T1000 (cell line): Measurements from ENCODE around the gene LPP.

Source experiments
- DNase-seq: peaks from one replicate; lab custom pipeline; 2025; ENCODE audit warnings: mixed read lengths; lab: John Stamatoyannopoulos, UW

LPP gene

DNA sequence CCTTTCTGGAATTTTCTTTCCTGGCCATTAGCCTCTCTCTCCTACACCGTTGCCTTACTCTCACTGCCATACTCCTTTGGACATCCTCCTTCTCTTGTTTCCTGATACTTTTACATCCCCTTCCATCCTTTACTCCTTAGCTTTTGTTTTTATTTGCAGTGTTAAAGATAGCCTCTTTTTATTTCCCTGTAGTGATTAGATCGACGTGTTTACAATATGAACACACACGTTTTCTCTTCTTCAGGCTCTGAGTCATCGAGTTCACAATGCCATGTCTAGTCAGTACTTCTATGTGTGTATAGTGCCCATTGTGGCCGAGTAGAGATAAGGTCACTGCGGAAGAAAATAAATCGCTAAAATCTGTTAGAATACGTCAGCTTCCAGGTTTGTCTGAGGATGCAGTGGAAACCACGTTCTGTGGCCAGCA is 208.5 kb downstream of the LPP start:
- no peak for DNase-seq

DNA sequence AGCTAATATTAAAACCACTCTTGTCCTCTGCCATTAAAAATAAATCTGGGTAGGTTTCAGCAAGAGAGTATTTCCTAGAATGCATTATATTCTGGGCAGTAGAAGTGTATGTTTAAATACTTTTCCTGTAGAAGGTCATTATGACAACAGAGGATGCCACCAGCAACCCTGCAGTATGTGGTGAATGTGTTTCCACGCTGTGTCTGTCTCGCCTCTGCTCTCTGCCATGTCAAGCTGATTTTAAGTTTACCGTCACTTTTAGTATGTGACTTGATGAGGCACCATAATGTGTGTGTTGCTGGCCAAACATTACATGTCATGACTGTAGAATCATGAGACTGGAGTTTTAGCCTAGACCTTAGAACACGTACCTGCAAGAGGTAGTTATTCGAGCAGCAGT is 211.2 kb downstream of the LPP start:
- DNase-seq, result no peak

DNA sequence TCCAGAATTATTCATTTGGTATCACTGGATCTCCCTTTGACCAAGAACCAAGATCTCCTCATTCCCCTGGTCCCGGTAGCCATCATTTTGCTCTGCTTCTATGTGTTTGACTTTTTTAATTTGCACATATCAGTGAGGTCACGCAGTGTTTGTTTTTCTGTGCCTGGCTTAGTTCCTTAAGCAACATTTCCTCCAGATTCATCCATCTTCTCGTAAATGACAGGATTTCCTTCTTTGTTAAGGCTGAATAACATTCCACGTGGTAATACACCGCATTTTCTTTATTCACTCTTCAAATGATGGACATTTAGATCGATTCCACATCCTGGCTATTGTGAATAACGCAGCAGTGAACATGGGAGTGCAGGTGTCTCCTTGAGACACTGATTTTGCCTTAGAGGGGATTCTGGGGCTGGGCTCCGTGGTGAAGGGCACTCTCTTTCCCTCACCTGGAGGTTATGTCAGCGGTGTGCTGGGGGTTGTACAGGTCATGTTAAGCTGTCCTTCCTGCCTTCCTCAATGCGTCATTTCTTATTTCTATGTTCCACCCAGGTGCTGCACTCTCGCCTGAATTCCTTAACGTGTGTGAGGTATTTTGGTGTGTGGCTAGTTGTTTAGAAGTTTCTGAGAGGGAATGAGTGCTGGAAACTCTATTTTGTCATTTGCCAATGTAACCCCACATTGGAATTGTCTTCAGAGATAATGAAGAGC is 212.2 kb downstream of the LPP start:
- no peak for DNase-seq

DNA sequence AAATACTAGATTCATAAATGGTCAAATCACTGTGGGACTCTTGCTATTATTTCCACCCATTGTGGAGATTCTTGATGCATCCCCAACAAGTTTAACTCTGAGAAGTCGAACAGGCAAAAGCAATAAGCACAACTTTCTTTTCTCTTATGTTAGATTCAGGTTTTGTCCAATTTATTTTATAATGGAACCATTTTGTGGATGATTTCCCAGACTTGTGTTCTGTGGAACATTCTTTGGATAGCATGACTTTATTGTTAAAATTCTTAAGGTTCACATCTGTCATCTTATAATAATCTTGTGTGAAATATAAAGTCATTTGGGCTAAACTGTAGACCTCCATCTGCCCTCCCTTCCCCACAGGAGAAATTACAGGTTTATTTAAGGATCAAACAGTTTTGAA is 213.7 kb downstream of the LPP start:
- DNase-seq, result no peak

DNA sequence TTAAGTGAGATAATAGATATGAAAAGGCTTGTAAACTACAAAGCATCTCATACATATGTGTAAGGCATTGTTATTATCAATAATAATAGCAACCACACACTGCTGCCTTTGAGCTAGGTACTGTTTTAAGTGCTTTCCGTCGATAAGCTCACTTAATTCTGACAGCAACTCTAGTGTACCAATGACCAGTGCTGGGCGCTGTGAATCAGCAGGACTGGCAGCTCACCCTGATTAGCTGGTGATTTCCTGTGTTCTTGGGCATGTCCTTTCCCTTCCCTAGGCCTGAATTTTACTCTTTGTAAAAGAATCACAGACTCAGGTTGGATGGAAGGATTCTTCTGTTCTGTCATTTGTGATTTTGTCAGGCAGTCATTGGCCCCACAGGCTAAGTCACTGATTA is 215.6 kb downstream of the LPP start:
- no peak for DNase-seq

DNA sequence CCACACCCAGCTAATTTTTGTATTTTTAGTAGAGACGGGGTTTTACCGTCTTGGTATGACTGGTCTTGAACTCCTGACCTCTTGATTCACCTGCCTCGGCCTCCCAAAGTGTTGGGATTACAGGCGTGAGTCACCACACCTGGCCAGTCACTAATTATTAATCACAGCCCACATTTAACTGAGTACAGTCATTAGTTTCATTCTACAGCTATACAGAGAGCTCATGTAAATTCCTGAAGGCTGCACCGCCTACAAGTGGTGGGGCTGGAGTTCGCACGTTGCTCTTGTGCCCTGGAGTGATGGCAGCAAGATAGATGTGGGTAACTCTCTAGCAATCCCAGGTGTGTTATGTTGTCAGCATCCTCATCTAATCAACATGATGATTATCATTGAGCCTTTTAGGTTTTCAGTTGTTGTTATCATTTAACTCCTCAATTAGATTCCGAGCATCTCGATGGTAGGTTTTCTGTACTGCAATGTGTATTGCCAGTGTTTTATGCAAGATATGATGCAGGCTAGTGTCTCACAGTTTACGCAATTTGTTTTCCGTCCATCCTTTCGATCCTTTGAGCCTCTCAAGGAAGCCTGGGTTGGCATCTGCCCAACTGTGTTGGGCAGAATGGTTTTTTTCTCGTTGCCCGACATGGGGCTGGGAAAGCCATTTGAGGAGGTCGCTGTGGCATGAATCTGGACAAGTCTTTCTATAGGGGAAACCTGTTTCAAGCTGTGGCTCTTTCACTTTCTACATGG is 216.3 kb downstream of the LPP start:
- DNase-seq, result no peak

DNA sequence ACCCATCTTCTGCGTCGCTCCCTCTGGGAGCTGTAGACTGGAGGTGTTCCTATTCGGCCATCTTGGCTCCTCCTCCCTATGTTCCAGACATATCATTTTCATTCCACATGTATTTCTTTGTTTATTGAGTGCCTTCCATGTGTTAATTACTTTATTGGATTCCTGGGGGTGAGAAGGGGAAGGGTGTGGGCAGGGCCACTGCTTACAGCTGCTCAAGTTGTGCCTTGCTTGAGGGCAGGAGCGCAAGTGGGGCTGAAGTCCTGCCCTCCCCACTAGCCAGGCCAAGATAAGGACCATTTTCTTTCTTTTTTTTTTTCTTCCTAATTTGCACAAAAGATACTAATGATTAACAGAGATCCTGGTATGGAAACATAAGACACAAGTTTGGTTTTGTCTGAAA is 224.8 kb downstream of the LPP start:
- no peak for DNase-seq

DNA sequence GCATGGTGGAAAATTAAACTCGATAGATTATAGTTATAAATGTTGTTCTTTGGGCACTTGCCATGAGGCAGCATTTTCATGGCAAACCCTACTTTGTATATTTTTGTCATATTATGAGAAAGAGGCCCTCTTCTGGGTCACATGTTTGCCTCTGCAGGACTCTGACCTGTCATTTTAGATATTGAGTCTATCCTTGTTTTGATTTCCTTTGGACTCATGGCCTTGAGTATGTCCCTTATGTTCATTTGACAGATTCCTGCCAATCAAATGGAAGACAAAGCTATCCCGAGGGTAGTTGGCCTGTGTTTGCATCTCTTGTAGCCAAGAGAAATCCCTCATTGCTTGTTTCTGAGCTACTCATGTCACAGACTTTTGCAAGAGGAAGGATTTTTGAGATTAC is 226.3 kb downstream of the LPP start:
- no peak for DNase-seq

DNA sequence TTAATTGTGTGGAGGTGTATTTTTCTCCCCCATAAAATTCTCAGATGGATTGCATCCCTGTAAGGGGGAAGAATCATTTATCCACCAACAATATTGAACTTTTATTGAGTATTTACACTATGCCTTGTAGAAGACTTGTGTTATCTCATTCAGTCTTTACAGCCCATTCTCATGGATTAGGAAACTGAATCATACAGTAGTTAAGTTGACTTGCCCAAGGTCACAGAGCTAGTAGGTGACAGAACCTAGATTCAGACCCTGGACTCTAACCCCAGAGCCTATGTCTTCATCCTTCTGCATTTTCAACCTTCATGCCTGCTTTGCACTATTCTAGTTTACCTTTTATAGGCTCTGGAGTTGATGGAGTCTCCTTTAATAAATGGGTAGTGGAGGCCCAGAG is 226.8 kb downstream of the LPP start:
- DNase-seq, result no peak

DNA sequence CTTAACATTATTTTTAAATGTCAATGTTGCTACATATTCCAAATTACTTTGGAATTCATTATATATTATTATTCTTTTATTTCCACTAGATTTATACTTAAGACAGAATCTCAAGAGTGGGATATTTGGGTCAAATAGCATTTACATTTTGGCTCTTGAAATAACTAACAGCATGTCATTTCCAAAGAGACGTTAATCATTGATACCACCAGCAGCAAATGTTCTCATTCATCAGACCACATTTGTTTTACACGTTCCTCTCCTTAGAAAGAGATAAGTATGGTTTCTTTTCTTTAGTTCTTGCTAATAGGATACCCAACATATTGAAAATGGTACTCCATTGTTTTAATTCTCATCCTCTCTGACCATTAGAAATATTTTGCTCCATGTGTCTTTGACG is 229.8 kb downstream of the LPP start:
- DNase-seq, result no peak

DNA sequence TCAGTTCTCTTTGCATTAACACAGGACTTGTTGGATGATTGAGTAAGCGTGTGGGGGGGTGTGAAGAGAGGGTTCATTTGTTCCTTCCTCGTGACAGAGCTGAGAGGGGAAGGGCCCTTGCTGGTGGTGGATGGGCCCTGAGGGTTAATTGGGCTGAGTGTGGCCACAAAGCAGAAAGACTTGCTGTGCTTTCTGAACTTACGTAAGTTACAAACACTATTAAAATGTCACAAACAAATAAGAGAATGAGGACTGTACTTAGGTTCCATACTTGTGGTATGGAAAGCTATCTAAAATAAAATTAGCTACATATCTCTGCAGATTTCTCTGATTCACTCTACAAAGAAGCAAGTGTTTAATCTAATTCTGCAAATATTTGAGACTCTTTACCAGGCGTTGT is 231.3 kb downstream of the LPP start:
- DNase-seq, result no peak

DNA sequence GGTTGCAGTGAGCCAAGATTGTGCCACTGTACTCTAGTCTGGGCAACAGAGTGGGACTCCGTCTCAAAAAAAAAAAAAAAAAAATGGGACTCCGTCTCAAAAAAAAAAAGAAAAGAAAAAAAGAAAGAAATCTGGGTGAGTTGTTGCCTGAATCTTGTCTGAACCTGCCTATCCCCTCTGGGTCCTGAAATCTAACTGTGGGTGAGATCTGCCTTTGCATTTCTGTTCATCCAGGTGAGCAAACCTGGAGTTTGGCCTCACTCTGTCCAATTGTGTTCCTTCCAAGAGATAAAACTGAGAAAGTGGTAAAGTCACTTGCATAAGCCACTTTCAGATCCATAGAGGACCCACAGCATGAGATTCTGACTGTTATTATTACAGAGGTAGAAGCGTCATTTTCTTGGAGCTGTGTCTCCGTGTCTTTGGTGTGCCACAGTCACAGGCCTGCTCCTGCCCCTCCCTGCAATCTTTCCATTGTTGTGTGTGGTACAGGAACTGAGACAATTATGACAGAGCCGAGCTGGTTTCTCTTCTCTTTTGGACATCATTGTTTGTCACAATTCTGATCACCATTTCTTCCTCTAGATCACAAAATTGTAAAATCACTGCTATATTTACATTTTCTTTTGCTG is 235.9 kb downstream of the LPP start:
- no peak for DNase-seq

DNA sequence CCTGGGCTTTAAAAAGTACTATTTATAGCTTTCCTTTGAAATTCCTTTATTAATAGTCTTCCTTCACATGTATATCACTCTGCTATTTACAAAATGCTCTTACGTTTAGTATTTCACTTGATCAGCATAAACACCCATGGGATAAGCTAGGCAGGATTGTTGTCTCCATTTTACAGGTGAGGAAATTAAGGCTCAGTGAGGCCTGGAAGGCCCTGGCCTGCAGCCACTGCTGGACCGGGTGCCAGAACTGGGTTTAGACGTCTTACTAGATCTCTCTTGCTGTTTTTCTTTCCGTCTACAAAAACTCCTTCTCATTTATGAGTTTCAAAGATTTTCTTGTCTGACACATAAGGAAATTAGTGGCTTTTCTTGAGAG is 236.4 kb downstream of the LPP start:
- DNase-seq, result no peak

DNA sequence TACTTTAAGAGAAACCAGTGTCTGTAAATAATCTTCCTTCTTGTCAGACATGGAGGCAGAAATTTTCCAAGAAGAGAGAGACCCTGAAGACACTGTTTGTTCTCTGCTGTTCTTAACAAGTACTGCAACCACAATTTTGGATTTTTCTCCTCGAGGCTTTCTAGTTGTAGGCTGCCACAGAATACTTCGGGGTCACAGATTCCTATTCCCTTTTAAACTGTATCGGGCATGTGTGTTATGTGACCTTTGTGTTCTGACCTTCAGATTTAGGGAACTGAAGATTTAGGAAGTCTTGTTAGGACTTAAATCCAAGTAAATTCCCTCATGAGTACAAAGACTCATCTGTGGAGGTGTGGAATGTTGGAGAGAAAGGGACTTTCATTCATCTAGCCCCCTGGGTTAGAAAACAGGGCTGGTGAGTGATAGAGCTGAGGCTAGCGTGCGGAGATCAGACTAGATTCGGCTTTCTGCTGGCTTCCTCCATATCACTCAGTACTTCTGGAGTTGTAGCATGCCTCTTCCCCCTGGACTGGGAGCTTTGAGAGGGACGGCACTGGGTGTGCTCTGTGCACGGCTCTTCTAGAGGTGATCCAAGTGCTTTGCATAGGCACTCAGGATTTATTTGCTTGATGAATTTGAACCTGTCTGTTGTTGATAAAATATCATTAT is 237.0 kb downstream of the LPP start:
- DNase-seq, result no peak

DNA sequence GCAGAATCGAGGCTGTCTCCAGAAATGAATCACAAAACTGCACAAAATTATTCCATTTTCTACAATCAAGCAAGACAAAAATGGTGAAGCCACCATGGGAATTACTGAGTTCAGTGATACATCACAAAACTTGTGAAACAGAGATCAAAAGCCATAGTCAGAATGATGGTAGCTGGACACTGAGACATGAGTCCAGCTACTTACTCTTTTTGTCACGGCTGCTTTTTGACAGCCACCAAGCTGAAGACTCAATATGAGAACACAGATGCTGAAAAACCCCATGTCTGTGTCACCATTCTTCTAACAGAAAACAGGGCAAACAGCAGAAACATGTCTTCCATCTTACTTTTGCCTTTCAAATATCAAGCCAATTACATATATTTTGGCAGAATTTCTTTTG is 237.6 kb downstream of the LPP start:
- DNase-seq, result no peak

DNA sequence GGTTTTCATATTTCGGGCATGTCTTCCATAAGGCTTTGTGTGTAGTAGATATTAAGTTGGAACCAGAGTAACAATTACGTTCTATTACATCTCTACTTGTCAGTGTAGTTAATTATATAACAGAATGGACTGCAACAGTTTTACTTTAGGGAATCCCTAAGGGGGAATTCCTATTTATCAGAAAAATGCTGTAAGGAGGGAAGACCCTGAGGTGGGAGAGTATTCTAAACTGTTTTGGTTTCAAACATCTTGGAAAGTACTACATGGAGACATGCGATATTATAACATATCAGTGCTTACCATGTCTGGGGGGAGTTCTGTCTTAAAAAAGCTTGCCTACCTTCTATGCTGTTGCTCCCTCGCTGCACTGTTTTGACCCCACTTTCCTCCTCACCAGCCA is 238.1 kb downstream of the LPP start:
- no peak for DNase-seq

DNA sequence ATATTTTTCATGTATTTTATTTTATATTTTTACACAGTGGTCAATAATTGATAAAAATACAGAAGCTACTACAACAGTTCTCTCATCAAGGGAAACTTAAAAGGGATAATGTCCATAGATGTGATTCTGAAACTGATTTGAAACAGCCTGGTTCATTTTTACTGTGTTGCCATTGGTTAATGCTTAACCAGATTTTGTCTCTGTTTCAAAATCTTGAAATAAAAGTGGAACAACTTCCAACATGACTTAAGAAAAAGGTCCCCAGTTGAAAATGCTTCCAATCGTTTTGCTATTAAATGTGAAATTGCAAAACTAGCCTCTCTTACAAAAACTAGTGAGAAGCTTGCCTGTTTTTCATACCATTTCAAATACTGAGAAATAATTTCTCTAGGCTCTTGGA is 240.7 kb downstream of the LPP start:
- DNase-seq, result no peak

DNA sequence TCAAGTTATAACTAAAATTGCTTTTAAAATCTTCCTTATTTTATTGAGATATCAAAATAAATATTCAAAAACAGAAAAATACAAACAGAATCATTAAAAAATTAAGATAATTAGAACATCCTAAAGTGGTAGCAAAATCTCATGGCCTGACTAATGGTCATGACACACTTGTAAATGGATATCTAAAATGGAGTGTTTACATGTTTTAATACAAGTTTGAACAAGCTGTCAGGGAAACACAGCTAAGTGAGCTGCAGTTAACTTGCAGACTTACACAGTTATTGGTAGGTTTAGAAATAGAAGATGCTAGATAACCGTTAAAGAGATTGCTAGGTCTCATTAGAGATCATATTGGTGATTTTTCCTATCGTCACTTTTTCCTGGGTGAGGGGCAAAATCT is 242.3 kb downstream of the LPP start:
- no peak for DNase-seq

DNA sequence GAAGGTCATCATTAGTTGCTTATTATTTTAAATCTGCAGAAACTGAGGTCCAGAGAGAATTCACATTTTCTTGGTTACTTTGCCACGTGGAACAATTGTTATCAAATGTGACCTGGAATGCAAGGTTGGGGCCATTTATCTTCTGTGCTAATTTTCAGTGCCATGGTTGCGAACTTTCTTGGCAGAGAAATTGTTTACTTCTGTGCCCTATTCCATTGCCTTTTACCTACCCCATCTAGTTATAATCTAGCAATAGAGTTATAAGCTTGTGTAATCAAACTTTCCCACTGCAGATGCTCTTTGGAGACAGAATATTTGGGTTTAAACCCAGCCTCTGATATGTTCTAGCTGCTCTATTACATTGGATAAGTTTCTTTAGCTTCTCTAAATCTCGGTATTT is 242.9 kb downstream of the LPP start:
- DNase-seq, result no peak

DNA sequence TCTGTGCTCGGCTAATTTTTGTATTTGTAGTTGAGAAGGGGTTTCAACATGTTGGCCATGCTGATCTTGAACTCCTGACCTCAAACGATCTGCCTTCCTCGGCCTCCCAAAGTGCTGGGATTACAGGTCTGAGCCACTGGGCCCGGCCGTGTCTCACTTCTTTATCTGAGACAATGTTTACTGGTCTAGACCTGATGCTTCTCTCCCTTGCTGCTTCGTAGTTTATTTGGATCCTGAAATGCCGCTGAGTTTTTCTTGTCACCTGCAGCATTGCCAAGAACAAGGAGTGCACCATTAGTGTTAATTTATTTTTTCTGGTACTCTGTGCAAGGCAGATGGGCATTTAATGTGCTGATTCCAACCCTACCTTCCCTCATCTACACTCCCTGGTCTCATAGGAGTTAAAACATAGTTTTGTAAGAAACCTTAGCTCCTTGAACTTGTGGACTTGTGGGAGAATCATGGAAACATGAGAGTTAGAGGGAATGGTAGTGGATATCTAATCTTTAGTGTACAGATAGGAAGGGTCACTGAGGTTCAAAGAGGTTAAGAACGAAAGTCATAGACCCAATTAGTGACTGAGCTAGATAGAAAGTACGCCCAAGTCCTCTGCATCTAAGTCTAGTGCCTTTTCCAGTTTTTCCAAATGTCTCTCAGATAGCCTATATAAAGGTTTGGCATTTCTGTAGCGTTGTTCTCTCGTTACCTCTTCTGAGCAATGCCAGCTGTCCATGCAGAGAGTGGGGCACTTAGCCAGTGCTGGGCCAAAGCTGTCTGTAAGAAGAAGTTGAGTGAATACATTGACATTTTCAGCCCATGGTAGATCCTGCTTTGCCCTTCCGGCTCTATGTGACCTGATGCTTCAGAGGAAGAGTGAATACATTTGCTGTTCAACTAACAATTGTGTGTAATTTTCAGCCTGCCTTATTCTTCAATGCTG is 244.1 kb downstream of the LPP start:
- no peak for DNase-seq

DNA sequence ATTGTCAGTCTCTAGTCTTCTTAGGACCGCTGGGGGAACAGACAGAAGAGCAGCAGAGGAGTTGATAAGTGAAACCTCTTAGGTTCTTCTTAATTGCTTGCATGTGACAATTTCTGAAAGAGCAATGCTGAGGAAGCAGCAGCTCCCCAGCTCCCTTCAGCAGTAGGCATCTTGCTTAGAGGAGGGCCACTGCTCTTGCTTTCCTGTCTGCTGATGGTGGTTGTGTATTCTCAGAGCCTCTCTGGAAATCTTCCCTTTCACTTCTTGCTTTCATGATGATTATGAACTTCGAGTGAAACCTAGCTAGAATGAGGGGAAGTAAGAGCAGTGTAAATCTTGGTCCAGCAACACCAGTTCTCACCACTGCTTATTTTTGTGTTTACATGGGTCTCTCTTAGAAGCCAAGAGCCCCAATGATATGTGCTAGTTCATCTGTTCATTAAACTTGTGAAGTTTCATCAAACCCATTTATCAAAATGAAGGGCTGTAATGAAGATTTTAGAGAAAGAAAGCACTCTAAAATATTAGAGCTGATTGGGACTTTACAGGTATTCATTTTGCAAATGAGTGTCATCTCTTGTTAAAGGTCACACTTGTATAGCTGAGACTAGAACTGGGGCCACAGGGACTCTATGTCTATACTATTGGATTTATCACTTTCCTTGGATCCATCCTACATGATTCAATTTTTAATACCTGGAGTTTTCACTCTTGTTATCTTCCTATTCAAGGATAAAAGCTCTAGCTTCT is 246.7 kb downstream of the LPP start:
- no peak for DNase-seq
